H54 (cell line): ENCODE measurements around the gene DEFB121.
"Not testable (repeated sequence)": the region's sequence is repeated elsewhere in the genome, so short reads cannot be mapped to it uniquely, and the experiment has no call there.

ENCODE experiments used
- DNase-seq: peaks from one replicate; pipeline ENCODE4 v3.0.0; 2011; ENCODE audit warnings: low spot score, mixed read lengths; ENCODE audit not compliant: insufficient read length
- FAIRE-seq: peaks from 3 replicates; lab custom pipeline; 2011; peaks lifted over from hg19 to GRCh38; lab: Jason Lieb, UNC
- POLR2A ChIP-seq: IDR thresholded peaks from 2 replicates; pipeline ENCODE4 v1.6.1; 2011; ENCODE audit warnings: low read depth, mild to moderate bottlenecking, low read length

DEFB121 gene

DNA sequence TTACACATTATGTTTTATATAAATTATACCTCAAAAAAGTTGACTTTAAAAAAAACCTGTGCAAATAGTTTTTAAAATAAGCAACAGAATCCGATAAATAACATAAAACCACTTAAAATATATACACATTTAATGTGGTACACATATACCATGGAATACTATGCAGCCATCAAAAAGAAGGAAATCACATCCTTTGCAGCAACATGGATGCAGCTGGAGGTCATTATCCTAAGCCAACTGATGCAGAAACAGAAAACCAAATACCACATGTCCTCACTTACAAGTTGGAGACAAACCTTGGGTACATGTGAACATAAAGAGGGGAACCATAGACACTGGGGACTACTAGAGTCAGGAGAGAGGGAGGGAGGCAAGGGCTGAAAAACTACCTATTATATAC is 4.0 kb upstream of the DEFB121 start:
- TF ChIP-seq POLR2A, result no peak
- DNase-seq (no peak), FAIRE-seq (no peak)

DNA sequence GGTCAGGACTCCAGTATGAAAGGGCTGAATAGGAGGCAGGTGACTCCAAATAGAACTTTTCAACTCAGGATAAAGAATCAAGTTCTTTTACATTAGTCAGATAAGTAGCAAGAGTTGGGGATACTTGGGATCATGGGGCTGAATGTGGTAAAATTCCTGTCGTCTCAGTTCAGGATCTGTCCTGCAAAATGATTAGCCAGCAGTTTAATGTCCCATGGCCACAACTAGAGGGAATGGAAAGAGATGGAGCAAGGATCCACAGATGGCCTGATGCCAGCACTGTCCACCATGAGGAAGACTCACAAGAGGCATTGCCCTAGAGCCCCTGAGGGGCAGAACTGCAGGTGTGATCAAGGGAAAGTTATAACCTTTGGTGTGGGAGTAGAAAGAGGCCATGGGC is 2.1 kb downstream of the DEFB121 start:
- no peak for DNase-seq
- no peak for TF ChIP-seq POLR2A
- no peak for FAIRE-seq

DNA sequence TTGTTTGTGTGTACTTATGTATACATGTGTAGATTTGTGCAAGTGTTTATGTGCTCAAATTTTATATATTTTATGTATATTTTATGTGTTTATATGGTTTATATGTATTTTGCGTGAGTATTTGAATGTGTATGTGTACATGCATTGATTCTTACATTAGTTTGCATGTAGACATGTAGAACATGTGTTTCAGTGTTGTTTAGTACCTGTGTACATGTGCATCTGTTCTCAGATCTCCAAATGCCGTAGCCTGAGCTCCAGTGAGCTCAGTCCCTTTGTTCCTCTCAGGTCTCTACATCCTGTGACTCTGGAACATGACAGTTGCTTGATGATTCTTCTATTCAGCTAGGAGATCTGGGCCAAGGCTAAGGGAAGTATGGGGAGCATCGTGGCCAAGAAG is 11.1 kb downstream of the DEFB121 start:
- FAIRE-seq, result no peak
- TF ChIP-seq POLR2A, result no peak

DNA sequence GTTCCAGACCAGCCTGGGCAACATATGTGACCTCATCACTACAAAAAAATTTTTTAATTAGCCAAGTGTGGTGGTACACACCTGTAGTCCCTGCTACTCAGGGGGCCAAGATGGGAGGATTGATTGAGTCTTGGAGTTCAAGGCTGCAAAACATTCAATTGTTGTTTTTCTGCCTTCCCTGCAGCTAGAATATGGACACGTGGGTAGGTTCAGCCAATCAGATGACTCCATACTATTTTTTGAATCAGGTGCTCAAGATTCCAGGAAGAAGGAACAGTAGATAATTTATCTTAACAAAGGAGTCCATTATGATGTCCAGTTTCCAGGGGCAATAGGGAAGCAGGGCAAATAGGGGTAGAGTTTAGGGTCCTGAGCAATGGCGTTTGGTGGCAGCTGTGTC is 13.2 kb downstream of the DEFB121 start:
- FAIRE-seq, result no peak
- TF ChIP-seq POLR2A, result no peak

More for the DNA sequence above, 11.1 kb downstream of the DEFB121 start:
- no peak for DNase-seq

DNA sequence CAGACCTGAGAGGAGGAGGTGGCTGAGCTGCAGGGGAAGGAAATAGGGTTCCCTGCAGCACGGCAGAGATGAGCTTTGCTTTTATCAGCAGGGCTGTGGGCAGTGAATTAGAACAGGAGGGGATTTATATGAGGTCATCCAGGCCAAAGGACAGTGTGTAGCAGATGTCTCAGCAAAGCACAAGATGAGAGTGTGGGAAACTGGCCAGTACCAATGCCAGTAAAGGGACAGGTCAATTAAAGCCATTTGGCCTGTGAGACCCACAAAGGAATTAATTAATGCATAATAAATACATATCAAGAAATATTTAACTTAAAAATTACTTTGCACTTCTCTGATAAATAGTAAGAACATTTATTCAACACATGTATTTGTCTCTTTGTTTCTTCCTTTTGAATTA is 15.5 kb downstream of the DEFB121 start, which contains the start of gene DEFB119:
DEFB119 (minus strand) TSS at position 101 of the 400 bp plus-strand sequence. CDS start 107 bp downstream, outside the sequence.
- no peak for TF ChIP-seq POLR2A
- DNase-seq (no peak), FAIRE-seq (no peak)

More for the DNA sequence above, 13.2 kb downstream of the DEFB121 start:
- DNase-seq, result no peak

DNA sequence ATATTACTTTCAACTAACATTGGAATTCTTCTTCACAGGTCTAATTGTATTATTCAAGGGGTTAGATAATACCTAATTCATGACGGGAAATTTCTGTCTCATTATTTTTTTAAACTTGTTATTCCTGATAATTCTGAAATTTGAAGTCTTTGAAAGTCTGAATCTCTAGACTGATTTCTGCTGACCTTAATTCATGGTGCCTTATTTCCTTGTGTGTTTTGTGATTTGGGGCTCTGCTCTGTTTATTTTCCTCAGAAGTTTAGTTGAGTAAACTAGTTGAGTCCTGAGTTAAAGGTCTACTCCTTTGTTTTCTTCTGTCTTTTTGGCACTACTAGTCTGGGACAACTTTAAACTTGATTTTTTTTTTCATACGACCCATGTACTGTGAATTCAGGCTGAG is 31.7 kb downstream of the DEFB121 start:
- FAIRE-seq, result no peak
- no peak for DNase-seq
- no peak for TF ChIP-seq POLR2A

DNA sequence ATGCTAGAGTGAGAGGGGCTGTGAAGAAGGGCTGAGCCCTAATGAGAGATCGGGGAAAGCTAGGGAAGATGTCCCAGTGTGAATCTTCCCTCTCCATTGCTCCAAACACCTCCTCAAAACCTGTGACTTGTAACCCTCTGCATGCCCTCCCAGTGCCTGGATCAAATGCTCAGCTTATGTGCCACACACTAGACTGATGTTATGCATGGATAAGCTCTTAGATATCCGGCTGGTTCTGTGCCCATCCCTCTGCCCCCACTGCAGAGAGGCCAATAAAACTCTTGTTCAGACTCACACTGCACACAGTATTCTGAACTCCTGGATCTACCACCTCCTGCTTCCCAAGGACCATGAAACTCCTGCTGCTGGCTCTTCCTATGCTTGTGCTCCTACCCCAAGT is 37.7 kb downstream of the DEFB121 start, which contains the start of gene DEFB118:
DEFB118 (plus strand) TSS at position 301 of the 400 bp plus-strand sequence; CDS start at position 351, 50 bp downstream.
- TF ChIP-seq POLR2A, result no peak
- FAIRE-seq (no peak), DNase-seq (no peak)

DNA sequence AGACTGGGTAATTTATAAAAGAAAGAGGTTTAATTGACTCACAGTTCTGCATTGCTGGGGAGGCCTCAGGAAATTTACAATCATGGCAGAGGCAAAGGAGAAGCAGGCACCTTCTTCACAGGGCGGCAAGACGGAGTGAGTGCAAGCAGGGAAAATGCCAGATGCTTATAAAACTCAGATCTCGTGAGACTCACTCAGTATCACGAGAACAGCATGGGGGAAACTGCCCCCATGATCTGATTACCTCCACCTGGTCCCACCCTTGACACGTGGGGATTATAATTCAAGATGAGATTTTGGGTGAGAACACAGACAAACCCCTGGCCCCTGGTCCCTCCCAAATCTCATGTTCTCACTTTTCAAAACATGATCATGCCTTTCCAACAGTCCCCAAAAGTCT is 41.7 kb downstream of the DEFB121 start:
- not testable (repeated sequence) for FAIRE-seq, DNase-seq

DNA sequence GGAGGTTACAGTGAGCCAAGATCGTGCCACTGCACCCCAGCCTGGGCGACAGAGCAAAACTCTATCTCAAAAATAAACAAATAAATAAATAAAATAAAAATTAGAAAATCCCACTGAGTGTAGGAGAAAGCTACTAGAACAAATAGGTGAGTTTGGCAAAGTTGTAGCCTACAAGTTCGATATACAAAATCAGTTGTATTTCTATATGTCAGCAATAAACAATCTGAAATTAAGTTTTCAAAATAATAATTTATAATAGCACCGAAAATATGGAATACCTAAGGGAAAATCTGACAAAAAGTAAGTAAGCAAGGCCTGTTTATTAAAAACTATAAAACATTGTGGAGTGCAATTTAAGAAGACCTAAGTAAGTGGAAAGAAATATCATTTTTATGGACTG is 42.7 kb downstream of the DEFB121 start:
- DNase-seq (no peak), FAIRE-seq (no peak)
- TF ChIP-seq POLR2A, result no peak

DNA sequence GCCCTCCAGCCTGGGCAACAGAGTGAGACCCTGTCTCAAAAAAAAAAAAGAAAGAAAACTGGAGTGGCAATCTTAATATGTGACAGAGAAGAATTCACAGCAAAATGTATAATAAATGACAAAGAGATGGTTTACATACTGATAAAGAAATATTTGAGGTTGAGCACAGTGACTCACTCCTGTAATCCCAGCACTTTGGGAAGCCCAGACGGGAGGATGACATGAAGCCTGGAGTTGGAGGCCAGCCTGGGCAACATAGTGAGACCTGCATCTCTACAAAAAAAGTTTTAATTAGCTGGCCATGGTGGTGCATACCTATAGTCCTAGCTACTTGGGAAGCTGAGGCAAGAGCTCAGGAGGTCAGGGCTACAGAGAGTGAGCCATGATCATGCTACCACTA is 50.0 kb downstream of the DEFB121 start:
- TF ChIP-seq POLR2A, result no peak
- FAIRE-seq (no peak), DNase-seq (no peak)
